ENCODE measurements around the gene SMAD6. TPM values are rescaled to one million over a fixed set of nuclear protein-coding genes. Genes with fewer than 3 reads are reported as not detected.

SMAD6 gene
- total and polyA plus RNA-seq, 2 experiments from 2014 or later: 3.6 to 32.9 TPM

GRCh38 chr15:66789029-66790025, 87.3 kb downstream of the SMAD6 start:
- no peak overlapping the region for H3K9ac ChIP-seq
- no peak overlapping the region for H3K27ac ChIP-seq
- peak; percentile 83 for DNase-seq
- no peak overlapping the region for H2AFZ ChIP-seq
- no peaks in the 10 kb centered on the region for H3K9me3 ChIP-seq (ENCODE audit: low read depth)
- H3K4me1 ChIP-seq (ENCODE audit: insufficient read depth): peaks cover 30% of the 10 kb centered on the region
- H3K9me2 ChIP-seq (ENCODE audit: insufficient read depth): no peaks in the 10 kb centered on the region
- H3K79me2 ChIP-seq (ENCODE audit: insufficient read depth): no peaks in the 10 kb centered on the region
- H3K36me3 ChIP-seq (ENCODE audit: low read depth): no peaks in the 10 kb centered on the region
- no peaks in the 10 kb centered on the region for H3K27me3 ChIP-seq (replicated peaks; ENCODE audit: insufficient read depth)
- H3K4me3 ChIP-seq: no peak overlapping the region
- in situ Hi-C loops (cut with MboI): no loop called here
- H3K4me2 ChIP-seq (ENCODE audit: unreplicated experiment): no peak overlapping the region
- TF ChIP-seq EZH2phosphoT487 (IDR thresholded peaks at IDR 0.05; ENCODE audit: insufficient read depth, low read depth): no peak
- TF ChIP-seq EZH2 (IDR thresholded peaks at IDR 0.05; ENCODE audit: insufficient read depth, poor library complexity, severe bottlenecking): no peak
- H3F3A ChIP-seq (ENCODE audit: insufficient read depth): 0 out of 2 replicates have a peak, but pooled peaks cover 8% of the 10 kb centered on the region
- H4K20me1 ChIP-seq (ENCODE audit: insufficient read depth): no peaks in the 10 kb centered on the region
- WGBS, 2 experiments (ENCODE audit: low coverage in 1 of 2, low lambda C conversion rate in 2 of 2, missing lambda C conversion rate in 2 of 2): 42 to 44% methylated on average over 5 of the region's 5 CpGs

- Histone ChIP-seq H3K4me2 (ENCODE audit: unreplicated experiment) (no peak overlapping the region), H3K9ac (no peak overlapping the region), H3K4me1 (ENCODE audit: insufficient read depth) (peaks cover 35% of the 10 kb centered on the region), H3K9me3 (ENCODE audit: low read depth) (no peaks in the 10 kb centered on the region), H3K27me3 (replicated peaks; ENCODE audit: insufficient read depth) (no peaks in the 10 kb centered on the region), H2AFZ (no peak overlapping the region), H3K9me2 (ENCODE audit: insufficient read depth) (no peaks in the 10 kb centered on the region), H3K79me2 (ENCODE audit: insufficient read depth) (no peaks in the 10 kb centered on the region), H3K4me3 (no peak overlapping the region), H4K20me1 (ENCODE audit: insufficient read depth) (no peaks in the 10 kb centered on the region), H3F3A (ENCODE audit: insufficient read depth) (no peaks in the 10 kb centered on the region), H3K27ac (no peak overlapping the region), H3K36me3 (ENCODE audit: low read depth) (no peaks in the 10 kb centered on the region)
- WGBS, 2 experiments (ENCODE audit: low coverage in 1 of 2, low lambda C conversion rate in 2 of 2, missing lambda C conversion rate in 2 of 2): 92 to 95% methylated on average over 10 of the region's 10 CpGs
- in situ Hi-C loops (cut with MboI): no loop called here
- no peak for DNase-seq
- TF ChIP-seq EZH2phosphoT487 (IDR thresholded peaks at IDR 0.05; ENCODE audit: insufficient read depth, low read depth) (no peak), EZH2 (IDR thresholded peaks at IDR 0.05; ENCODE audit: insufficient read depth, poor library complexity, severe bottlenecking) (no peak)
Observed at GRCh38 chr15:66795851-66796250, 93.8 kb downstream of the SMAD6 start.

DNA sequence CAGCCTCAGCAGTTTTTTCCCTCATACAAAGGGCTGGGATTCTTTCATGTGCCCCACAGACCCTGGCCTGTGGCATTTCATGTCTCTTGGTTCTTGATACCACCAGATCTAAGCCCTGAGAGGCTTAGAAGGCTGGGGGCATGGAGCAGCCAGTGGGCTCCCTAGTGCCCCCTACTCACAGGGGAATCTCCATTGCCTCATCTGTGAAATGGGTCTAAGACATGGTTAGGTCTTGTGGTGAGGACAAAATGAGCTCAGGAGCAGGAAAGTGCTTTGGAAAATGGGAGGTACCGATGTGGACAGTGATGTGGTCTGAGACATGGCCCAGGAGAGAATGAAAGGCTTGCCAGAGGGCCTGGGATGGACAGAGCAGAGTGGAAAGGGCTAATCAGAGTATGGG, 94.3 kb downstream of the SMAD6 start:
- in situ Hi-C loops (cut with MboI): no loop called here
- H3K4me1 ChIP-seq (ENCODE audit: insufficient read depth): peaks cover 39% of the 10 kb centered on the region
- H3F3A ChIP-seq (ENCODE audit: insufficient read depth): no peaks in the 10 kb centered on the region
- H3K79me2 ChIP-seq (ENCODE audit: insufficient read depth): no peaks in the 10 kb centered on the region
- TF ChIP-seq EZH2 (IDR thresholded peaks at IDR 0.05; ENCODE audit: insufficient read depth, poor library complexity, severe bottlenecking) (no peak), EZH2phosphoT487 (IDR thresholded peaks at IDR 0.05; ENCODE audit: insufficient read depth, low read depth) (no peak)
- no peaks in the 10 kb centered on the region for H3K9me2 ChIP-seq (ENCODE audit: insufficient read depth)
- no peaks in the 10 kb centered on the region for H3K27me3 ChIP-seq (replicated peaks; ENCODE audit: insufficient read depth)
- no peak overlapping the region for H3K27ac ChIP-seq
- 100% methylated on average over 1 of the region's 1 CpG for WGBS, 2 experiments (ENCODE audit: low coverage in 1 of 2, low lambda C conversion rate in 2 of 2, missing lambda C conversion rate in 2 of 2)
- H3K4me3 ChIP-seq: no peak overlapping the region
- no peaks in the 10 kb centered on the region for H3K36me3 ChIP-seq (ENCODE audit: low read depth)
- no peaks in the 10 kb centered on the region for H3K9me3 ChIP-seq (ENCODE audit: low read depth)
- DNase-seq: no peak
- H4K20me1 ChIP-seq (ENCODE audit: insufficient read depth): no peaks in the 10 kb centered on the region
- no peak overlapping the region for H3K9ac ChIP-seq
- no peak overlapping the region for H2AFZ ChIP-seq
- no peak overlapping the region for H3K4me2 ChIP-seq (ENCODE audit: unreplicated experiment)

- Histone ChIP-seq H3K4me1 (ENCODE audit: insufficient read depth) (peaks cover 55% of the 10 kb centered on the region), H3K27me3 (replicated peaks; ENCODE audit: insufficient read depth) (no peaks in the 10 kb centered on the region), H3K9ac (0 out of 2 replicates have a peak overlapping the region, but pooled peaks have one; percentile 19), H3K79me2 (ENCODE audit: insufficient read depth) (no peaks in the 10 kb centered on the region), H3K4me2 (ENCODE audit: unreplicated experiment) (no peak overlapping the region), H2AFZ (peak overlapping the region; percentile 49), H3F3A (ENCODE audit: insufficient read depth) (peaks cover 11% of the 10 kb centered on the region), H3K9me2 (ENCODE audit: insufficient read depth) (no peaks in the 10 kb centered on the region), H3K27ac (peak overlapping the region; percentile 48), H4K20me1 (ENCODE audit: insufficient read depth) (no peaks in the 10 kb centered on the region), H3K4me3 (no peak overlapping the region), H3K9me3 (ENCODE audit: low read depth) (no peaks in the 10 kb centered on the region), H3K36me3 (ENCODE audit: low read depth) (no peaks in the 10 kb centered on the region)
- WGBS, 2 experiments (ENCODE audit: low coverage in 1 of 2, low lambda C conversion rate in 2 of 2, missing lambda C conversion rate in 2 of 2): 39 to 45% methylated on average over 7 of the region's 7 CpGs
- TF ChIP-seq EZH2 (IDR thresholded peaks at IDR 0.05; ENCODE audit: insufficient read depth, poor library complexity, severe bottlenecking): no peak
- no peak for TF ChIP-seq EZH2phosphoT487 (IDR thresholded peaks at IDR 0.05; ENCODE audit: insufficient read depth, low read depth)
- DNase-seq: peak; percentile 73
- in situ Hi-C loops (cut with MboI): no loop called here
Observed at GRCh38 chr15:66797921-66798320, 95.9 kb downstream of the SMAD6 start.
